Neural progenitor cell (in vitro differentiated cells): Measurements from ENCODE around the gene MRPL57. TPM values are rescaled to one million over a fixed set of nuclear protein-coding genes. Genes with fewer than 3 reads are reported as not detected.

Experiments
- DNase-seq: peaks from one replicate; pipeline ENCODE4 v3.0.0-alpha.2; 2016; ENCODE audit warnings: low spot score
- H2AFZ ChIP-seq: fragments of 200-600 bp; sonication (generic); replicated peaks from 2 replicates; pipeline ENCODE4 v1.6.1; 2016; ENCODE audit warnings: antibody characterized with exemption
- H3F3A ChIP-seq: fragments of 200-600 bp; sonication (generic); 2 replicates; pipeline ENCODE4 v1.6.1; 2016; ENCODE audit warnings: antibody characterized with exemption, low read depth
- H3K27ac ChIP-seq: fragments of 200-600 bp; sonication (generic); 2 replicates; pipeline ENCODE4 v1.5.1; 2016; ENCODE audit warnings: mild to moderate bottlenecking
- H3K27me3 ChIP-seq: fragments of 200-600 bp; sonication (generic); 2 replicates; pipeline ENCODE4 v1.6.1; 2016; ENCODE audit warnings: mild to moderate bottlenecking, moderate library complexity
- H3K36me3 ChIP-seq: fragments of 200-600 bp; sonication (generic); 2 replicates; pipeline ENCODE4 v1.5.1; 2016
- H3K4me1 ChIP-seq: fragments of 200-600 bp; sonication (generic); 2 replicates; pipeline ENCODE4 v1.6.1; 2016; ENCODE audit warnings: mixed run types
- H3K4me2 ChIP-seq: fragments of 200-600 bp; sonication (generic); 2 replicates; pipeline ENCODE4 v1.6.1; 2016
- H3K4me3 ChIP-seq: fragments of 200-600 bp; sonication (generic); 2 replicates; pipeline ENCODE4 v1.5.1; 2016
- H3K79me2 ChIP-seq: fragments of 200-600 bp; sonication (generic); 2 replicates; pipeline ENCODE4 v1.6.1; 2016; ENCODE audit warnings: low read depth
- H3K9ac ChIP-seq: fragments of 200-600 bp; sonication (generic); 2 replicates; pipeline ENCODE4 v1.6.1; 2016
- H3K9me3 ChIP-seq: fragments of 200-600 bp; sonication (generic); 2 replicates; pipeline ENCODE4 v1.5.1; 2016; ENCODE audit warnings: low read depth
- H4K20me1 ChIP-seq: fragments of 200-600 bp; sonication (generic); 2 replicates; pipeline ENCODE4 v1.6.1; 2016; ENCODE audit warnings: low read depth
- H3K27ac Mint-ChIP-seq: 3 replicates; pipeline ENCODE4 v1.8.0; 2021; ENCODE audit warnings: mixed read lengths
- H3K27me3 Mint-ChIP-seq: 2 replicates; pipeline ENCODE4 v1.8.0; 2022; ENCODE audit warnings: low read depth, mild to moderate bottlenecking, inconsistent platforms, moderate library complexity, mixed read lengths; ENCODE audit not compliant: insufficient read depth
- H3K36me3 Mint-ChIP-seq: 3 replicates; pipeline ENCODE4 v1.8.0; 2021; ENCODE audit warnings: mixed read lengths
- H3K4me1 Mint-ChIP-seq: 3 replicates; pipeline ENCODE4 v1.8.0; 2021; ENCODE audit warnings: mixed read lengths
- H3K4me3 Mint-ChIP-seq: 3 replicates; pipeline ENCODE4 v1.8.0; 2021; ENCODE audit warnings: mild to moderate bottlenecking, moderate library complexity, mixed read lengths
- H3K9me3 Mint-ChIP-seq: 3 replicates; pipeline ENCODE4 v1.8.0; 2020; ENCODE audit warnings: mixed read lengths
- EZH2 ChIP-seq: fragments of 200-600 bp; sonication (generic); IDR thresholded peaks from 2 replicates; pipeline ENCODE4 v1.6.1; 2017; ENCODE audit warnings: antibody characterized with exemption, mild to moderate bottlenecking, moderate library complexity
- EZH2phosphoT487 ChIP-seq: fragments of 200-600 bp; sonication (generic); IDR thresholded peaks from 2 replicates; pipeline ENCODE4 v1.6.1; 2017; ENCODE audit warnings: antibody characterized with exemption
- total RNA-seq: library from RNA; depleted of rRNA; stranded (reverse); fragments of >200 nt; gene quantifications from 2 replicates; pipeline ENCODE4 v1.2.3, GENCODE V29; 2015; ENCODE audit warnings: low replicate concordance
- TF ChIP-seq, protein P1 (sequence below): fragments of 200-600 bp; sonication (generic); IDR thresholded peaks from 2 replicates; pipeline ENCODE4 v1.5.1; 2017; ENCODE audit warnings: antibody characterized with exemption, mild to moderate bottlenecking

MRPL57 gene
- total RNA-seq, 1 donor from 2014 or later: 11.4 TPM

DNA sequence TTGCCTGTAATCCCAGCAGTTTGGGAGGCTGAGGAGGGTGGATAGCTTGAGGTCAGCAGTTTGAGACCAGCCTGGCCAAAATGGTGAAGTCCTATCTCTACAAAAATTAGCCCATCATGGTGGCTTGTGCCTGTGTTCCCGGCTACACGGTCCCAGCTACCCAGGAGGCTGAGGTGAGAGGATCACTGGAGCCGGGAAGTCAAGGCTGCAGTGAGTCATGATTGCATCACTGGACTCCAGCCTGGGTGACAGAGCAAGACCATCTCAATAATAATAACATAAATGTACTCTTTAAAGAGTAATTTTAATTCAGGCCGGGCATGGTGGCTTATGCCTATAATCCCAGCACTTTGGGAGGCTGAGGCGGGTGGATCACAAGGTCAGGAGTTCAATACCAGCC lies 38.8 kb upstream of the MRPL57 start:
- Histone ChIP-seq H3K9ac (no peak overlapping the region), H3K36me3 (peaks cover 3% of the 10 kb centered on the region), H3F3A (peaks cover 3% of the 10 kb centered on the region), H3K4me3 (no peak overlapping the region), H3K79me2 (peaks cover 23% of the 10 kb centered on the region), H3K4me2 (no peak overlapping the region), H3K27ac (no peak overlapping the region), H4K20me1 (peaks cover 12% of the 10 kb centered on the region), H3K27me3 (no peaks in the 10 kb centered on the region), H3K9me3 (no peaks in the 10 kb centered on the region), H3K4me1 (peaks cover 3% of the 10 kb centered on the region), H2AFZ (no peak overlapping the region)
- DNase-seq: no peak
- no peak overlapping the region for H3K4me3 Mint-ChIP-seq
- H3K27ac Mint-ChIP-seq: no peak overlapping the region
- H3K27me3 Mint-ChIP-seq: peaks cover 8% of the 10 kb centered on the region
- H3K9me3 Mint-ChIP-seq: peaks cover 5% of the 10 kb centered on the region
- H3K36me3 Mint-ChIP-seq: peaks cover 4% of the 10 kb centered on the region
- TF ChIP-seq EZH2phosphoT487: no peak
- H3K4me1 Mint-ChIP-seq: peaks cover 18% of the 10 kb centered on the region

GRCh38 chr13:21138561-21138960 lies 37.9 kb upstream of the MRPL57 start:
- H3K36me3 ChIP-seq: peaks cover 3% of the 10 kb centered on the region
- Mint-ChIP-seq H3K27ac (no peak overlapping the region), H3K4me3 (peak overlapping the region; percentile 75), H3K9me3 (peaks cover 5% of the 10 kb centered on the region), H3K4me1 (peaks cover 22% of the 10 kb centered on the region), H3K36me3 (peaks cover 11% of the 10 kb centered on the region), H3K27me3 (peaks cover 8% of the 10 kb centered on the region)
- TF ChIP-seq EZH2phosphoT487 (no peak), EZH2 (no peak)
- TF ChIP-seq, protein P1, sequence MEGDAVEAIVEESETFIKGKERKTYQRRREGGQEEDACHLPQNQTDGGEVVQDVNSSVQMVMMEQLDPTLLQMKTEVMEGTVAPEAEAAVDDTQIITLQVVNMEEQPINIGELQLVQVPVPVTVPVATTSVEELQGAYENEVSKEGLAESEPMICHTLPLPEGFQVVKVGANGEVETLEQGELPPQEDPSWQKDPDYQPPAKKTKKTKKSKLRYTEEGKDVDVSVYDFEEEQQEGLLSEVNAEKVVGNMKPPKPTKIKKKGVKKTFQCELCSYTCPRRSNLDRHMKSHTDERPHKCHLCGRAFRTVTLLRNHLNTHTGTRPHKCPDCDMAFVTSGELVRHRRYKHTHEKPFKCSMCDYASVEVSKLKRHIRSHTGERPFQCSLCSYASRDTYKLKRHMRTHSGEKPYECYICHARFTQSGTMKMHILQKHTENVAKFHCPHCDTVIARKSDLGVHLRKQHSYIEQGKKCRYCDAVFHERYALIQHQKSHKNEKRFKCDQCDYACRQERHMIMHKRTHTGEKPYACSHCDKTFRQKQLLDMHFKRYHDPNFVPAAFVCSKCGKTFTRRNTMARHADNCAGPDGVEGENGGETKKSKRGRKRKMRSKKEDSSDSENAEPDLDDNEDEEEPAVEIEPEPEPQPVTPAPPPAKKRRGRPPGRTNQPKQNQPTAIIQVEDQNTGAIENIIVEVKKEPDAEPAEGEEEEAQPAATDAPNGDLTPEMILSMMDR: no peak
- DNase-seq: no peak
- H3K4me1 ChIP-seq: peaks cover 5% of the 10 kb centered on the region
- H3K79me2 ChIP-seq: peaks cover 32% of the 10 kb centered on the region
- no peak overlapping the region for H2AFZ ChIP-seq
- peaks cover 20% of the 10 kb centered on the region for H4K20me1 ChIP-seq
- H3K27me3 ChIP-seq: no peaks in the 10 kb centered on the region
- H3K4me2 ChIP-seq: no peak overlapping the region
- H3K27ac ChIP-seq: no peak overlapping the region
- no peaks in the 10 kb centered on the region for H3K9me3 ChIP-seq
- peaks cover 3% of the 10 kb centered on the region for H3F3A ChIP-seq
- H3K9ac ChIP-seq: no peak overlapping the region
- H3K4me3 ChIP-seq: no peak overlapping the region

GRCh38 chr13:21139374-21139773 lies 37.1 kb upstream of the MRPL57 start:
- Histone ChIP-seq H3K9me3 (no peaks in the 10 kb centered on the region), H3K27me3 (no peaks in the 10 kb centered on the region), H3K27ac (no peak overlapping the region), H3K79me2 (peaks cover 40% of the 10 kb centered on the region), H2AFZ (peak overlapping the region; percentile 95), H3K4me3 (peak overlapping the region; percentile 88), H3K9ac (peak overlapping the region; percentile 53), H3F3A (peaks cover 3% of the 10 kb centered on the region), H3K4me2 (peak overlapping the region; percentile 81), H3K36me3 (peaks cover 3% of the 10 kb centered on the region), H4K20me1 (peaks cover 25% of the 10 kb centered on the region), H3K4me1 (peaks cover 5% of the 10 kb centered on the region)
- no peak for DNase-seq
- Mint-ChIP-seq H3K27me3 (peaks cover 8% of the 10 kb centered on the region), H3K27ac (peak overlapping the region; percentile 100), H3K36me3 (peaks cover 14% of the 10 kb centered on the region), H3K4me1 (peaks cover 22% of the 10 kb centered on the region), H3K9me3 (peaks cover 5% of the 10 kb centered on the region), H3K4me3 (peak overlapping the region; percentile 100)
- TF ChIP-seq, protein P1: no peak
- TF ChIP-seq EZH2: no peak

DNA sequence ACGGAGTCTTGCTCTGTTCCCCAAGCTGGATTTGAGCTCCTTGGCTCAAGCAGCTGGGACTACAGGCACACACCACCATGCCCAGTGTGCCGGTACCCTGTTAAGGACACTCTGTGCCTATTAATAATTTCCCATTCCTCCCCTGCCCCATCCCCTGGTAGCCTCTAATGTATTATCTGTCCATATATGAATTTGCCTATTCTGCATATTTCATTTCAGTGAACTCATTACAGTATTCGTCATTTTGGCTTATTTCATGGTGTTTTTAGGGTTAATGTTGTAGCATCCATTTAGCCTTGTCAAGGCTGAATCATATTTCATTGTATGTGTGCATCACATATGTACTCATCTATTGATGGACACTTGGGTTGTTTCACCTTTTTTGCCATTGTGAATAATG lies 33.7 kb upstream of the MRPL57 start:
- Mint-ChIP-seq H3K9me3 (no peaks in the 10 kb centered on the region), H3K27ac (no peak overlapping the region), H3K4me1 (peaks cover 19% of the 10 kb centered on the region), H3K4me3 (peak overlapping the region; percentile 77), H3K27me3 (peaks cover 4% of the 10 kb centered on the region), H3K36me3 (peaks cover 26% of the 10 kb centered on the region)
- TF ChIP-seq EZH2phosphoT487 (no peak), EZH2 (no peak)
- TF ChIP-seq, protein P1: no peak
- Histone ChIP-seq H3K9me3 (no peaks in the 10 kb centered on the region), H3K36me3 (peaks cover 3% of the 10 kb centered on the region), H3K4me3 (peak overlapping the region; percentile 20), H3K27me3 (no peaks in the 10 kb centered on the region), H2AFZ (no peak overlapping the region), H3F3A (peaks cover 20% of the 10 kb centered on the region), H3K9ac (no peak overlapping the region), H3K27ac (no peak overlapping the region), H3K4me2 (peak overlapping the region; percentile 87), H4K20me1 (peaks cover 58% of the 10 kb centered on the region), H3K79me2 (peaks cover 60% of the 10 kb centered on the region), H3K4me1 (peaks cover 5% of the 10 kb centered on the region)
- DNase-seq: no peak
